HL-60 (cell line): ENCODE data around the gene SFTPB.

Source experiments
- POLR2AphosphoS5 ChIP-seq: IDR thresholded peaks from 2 replicates; pipeline ENCODE4 v1.6.1; 2012; ENCODE audit warnings: low read depth
- TF ChIP-seq, protein P1 (sequence below): IDR thresholded peaks from one replicate; pipeline ENCODE4 v1.5.1; 2011; ENCODE audit warnings: low read length, control low read depth, inconsistent platforms; ENCODE audit not compliant: insufficient read depth

DNA sequence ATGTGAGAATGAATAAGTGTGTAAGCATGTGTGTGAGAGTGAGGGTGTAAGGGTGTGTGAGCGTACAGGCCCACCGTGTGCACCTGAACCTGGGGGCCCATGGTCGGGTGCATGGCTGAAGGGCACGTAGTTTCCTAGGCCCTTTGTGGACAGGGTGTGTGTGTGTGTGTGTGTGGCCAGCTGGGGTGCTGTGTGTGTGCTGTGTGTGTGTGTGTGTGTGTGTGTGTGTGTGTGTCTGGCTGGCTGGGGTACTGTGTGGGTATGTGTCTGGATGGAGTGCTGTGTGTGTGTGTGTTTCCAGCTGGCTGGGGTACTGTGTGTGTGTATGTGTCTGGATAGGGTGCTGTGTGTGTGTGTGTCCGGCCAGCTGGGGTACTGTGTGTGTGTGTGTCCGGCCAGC, 2.0 kb downstream of the SFTPB start:
- TF ChIP-seq, protein P1, sequence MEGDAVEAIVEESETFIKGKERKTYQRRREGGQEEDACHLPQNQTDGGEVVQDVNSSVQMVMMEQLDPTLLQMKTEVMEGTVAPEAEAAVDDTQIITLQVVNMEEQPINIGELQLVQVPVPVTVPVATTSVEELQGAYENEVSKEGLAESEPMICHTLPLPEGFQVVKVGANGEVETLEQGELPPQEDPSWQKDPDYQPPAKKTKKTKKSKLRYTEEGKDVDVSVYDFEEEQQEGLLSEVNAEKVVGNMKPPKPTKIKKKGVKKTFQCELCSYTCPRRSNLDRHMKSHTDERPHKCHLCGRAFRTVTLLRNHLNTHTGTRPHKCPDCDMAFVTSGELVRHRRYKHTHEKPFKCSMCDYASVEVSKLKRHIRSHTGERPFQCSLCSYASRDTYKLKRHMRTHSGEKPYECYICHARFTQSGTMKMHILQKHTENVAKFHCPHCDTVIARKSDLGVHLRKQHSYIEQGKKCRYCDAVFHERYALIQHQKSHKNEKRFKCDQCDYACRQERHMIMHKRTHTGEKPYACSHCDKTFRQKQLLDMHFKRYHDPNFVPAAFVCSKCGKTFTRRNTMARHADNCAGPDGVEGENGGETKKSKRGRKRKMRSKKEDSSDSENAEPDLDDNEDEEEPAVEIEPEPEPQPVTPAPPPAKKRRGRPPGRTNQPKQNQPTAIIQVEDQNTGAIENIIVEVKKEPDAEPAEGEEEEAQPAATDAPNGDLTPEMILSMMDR: no peak
- TF ChIP-seq POLR2AphosphoS5: no peak
